ENCODE data around the gene CD300LB. TPM values are rescaled to one million over a fixed set of nuclear protein-coding genes. Genes with fewer than 3 reads are reported as not detected.

CD300LB gene
- total and polyA plus RNA-seq, 10 of the 15 experiments (the other 5 are each of a cell fraction or from before 2014, with no cell fraction given) = 0.08 to 0.57 (median 0.25) TPM; not detected in 4

DNA sequence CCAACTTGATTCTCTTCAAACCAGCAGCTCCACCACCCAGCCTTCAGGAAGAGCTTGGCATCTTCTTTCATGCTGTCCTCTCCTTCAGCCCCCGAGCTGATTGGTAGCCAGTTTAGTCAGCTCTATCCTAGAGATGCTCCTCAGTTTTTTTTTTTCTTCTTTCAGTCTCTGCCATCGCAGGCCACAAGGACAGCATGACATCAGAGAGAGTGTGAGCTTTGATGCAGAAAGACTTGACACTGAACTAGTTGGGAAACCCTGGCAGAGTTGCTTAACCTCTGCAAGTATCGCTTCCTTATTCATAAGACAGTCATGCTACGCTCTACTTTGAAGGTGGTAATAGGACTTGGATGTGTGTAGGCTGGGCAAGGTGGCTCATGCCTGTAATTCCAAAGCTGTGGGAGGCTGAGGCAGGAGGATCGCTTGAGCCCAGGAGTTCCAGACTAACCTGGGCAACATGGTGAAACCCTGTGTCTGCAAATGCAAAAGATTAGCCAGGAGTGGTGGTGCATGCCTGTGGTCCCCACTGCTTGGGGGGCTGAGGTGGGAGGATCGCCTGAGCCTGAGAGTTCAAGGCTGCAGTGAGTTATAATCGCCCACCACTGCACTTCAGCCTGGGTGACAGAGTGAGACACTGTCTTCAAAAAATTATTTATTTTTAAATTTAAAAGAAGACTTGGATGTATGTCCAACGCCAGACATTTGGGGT lies 2.6 kb downstream of the CD300LB start (continued):
- TF ChIP-seq, protein P1, sequence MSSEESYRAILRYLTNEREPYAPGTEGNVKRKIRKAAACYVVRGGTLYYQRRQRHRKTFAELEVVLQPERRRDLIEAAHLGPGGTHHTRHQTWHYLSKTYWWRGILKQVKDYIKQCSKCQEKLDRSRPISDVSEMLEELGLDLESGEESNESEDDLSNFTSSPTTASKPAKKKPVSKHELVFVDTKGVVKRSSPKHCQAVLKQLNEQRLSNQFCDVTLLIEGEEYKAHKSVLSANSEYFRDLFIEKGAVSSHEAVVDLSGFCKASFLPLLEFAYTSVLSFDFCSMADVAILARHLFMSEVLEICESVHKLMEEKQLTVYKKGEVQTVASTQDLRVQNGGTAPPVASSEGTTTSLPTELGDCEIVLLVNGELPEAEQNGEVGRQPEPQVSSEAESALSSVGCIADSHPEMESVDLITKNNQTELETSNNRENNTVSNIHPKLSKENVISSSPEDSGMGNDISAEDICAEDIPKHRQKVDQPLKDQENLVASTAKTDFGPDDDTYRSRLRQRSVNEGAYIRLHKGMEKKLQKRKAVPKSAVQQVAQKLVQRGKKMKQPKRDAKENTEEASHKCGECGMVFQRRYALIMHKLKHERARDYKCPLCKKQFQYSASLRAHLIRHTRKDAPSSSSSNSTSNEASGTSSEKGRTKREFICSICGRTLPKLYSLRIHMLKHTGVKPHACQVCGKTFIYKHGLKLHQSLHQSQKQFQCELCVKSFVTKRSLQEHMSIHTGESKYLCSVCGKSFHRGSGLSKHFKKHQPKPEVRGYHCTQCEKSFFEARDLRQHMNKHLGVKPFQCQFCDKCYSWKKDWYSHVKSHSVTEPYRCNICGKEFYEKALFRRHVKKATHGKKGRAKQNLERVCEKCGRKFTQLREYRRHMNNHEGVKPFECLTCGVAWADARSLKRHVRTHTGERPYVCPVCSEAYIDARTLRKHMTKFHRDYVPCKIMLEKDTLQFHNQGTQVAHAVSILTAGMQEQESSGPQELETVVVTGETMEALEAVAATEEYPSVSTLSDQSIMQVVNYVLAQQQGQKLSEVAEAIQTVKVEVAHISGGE (CRISPR knock-in tag; IDR thresholded peaks at IDR 0.05) = no peak
- no peak for TF ChIP-seq RELA (IDR thresholded peaks at IDR 0.05; ENCODE audit: borderline replicate concordance, partially characterized antibody)
- TF ChIP-seq, protein P2, sequence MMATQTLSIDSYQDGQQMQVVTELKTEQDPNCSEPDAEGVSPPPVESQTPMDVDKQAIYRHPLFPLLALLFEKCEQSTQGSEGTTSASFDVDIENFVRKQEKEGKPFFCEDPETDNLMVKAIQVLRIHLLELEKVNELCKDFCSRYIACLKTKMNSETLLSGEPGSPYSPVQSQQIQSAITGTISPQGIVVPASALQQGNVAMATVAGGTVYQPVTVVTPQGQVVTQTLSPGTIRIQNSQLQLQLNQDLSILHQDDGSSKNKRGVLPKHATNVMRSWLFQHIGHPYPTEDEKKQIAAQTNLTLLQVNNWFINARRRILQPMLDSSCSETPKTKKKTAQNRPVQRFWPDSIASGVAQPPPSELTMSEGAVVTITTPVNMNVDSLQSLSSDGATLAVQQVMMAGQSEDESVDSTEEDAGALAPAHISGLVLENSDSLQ (IDR thresholded peaks at IDR 0.05) = peak; percentile 37; the same call in 1 of the 2 replicates
- no peak for TF ChIP-seq EZH2 (IDR thresholded peaks at IDR 0.05; ENCODE audit: borderline replicate concordance, control insufficient read depth, low read depth, low read length)
- TF ChIP-seq CBX5 (IDR thresholded peaks at IDR 0.05; ENCODE audit: low read depth) = no peak
- no peak for TF ChIP-seq FOXK2 (IDR thresholded peaks at IDR 0.05)
- TF ChIP-seq CHD2 (IDR thresholded peaks at IDR 0.05; ENCODE audit: borderline replicate concordance, low read depth, low read length) = no peak
- 0 out of 4 replicates have a peak, but pooled peaks of 1 of the 2 experiments have one; percentile 19 for TF ChIP-seq SRF (IDR thresholded peaks at IDR 0.05; ENCODE audit: low read depth in 2 of 2, low read length in 2 of 2)
- no peak for TF ChIP-seq TAF1 (IDR thresholded peaks at IDR 0.05; ENCODE audit: borderline replicate concordance, low read depth, low read length)
- TF ChIP-seq NFXL1 (IDR thresholded peaks at IDR 0.05; ENCODE audit: borderline replicate concordance) = no peak
- TF ChIP-seq EP300 (IDR thresholded peaks at IDR 0.05; ENCODE audit: borderline replicate concordance in 1 of 2, control insufficient read depth in 1 of 2, low read depth in 2 of 2, low read length in 2 of 2) = peak; percentile 37 to 71; a peak in 2 of 4 replicates
- no peak for TF ChIP-seq MYC (IDR thresholded peaks at IDR 0.05; ENCODE audit: insufficient read depth, insufficient read length, insufficient replicate concordance, low read length, severe bottlenecking)
- TF ChIP-seq RAD51 (IDR thresholded peaks at IDR 0.05) = no peak
- TF ChIP-seq ATF7 (IDR thresholded peaks at IDR 0.05; ENCODE audit: low read depth) = peak; percentile 96
- TF ChIP-seq, protein P3, sequence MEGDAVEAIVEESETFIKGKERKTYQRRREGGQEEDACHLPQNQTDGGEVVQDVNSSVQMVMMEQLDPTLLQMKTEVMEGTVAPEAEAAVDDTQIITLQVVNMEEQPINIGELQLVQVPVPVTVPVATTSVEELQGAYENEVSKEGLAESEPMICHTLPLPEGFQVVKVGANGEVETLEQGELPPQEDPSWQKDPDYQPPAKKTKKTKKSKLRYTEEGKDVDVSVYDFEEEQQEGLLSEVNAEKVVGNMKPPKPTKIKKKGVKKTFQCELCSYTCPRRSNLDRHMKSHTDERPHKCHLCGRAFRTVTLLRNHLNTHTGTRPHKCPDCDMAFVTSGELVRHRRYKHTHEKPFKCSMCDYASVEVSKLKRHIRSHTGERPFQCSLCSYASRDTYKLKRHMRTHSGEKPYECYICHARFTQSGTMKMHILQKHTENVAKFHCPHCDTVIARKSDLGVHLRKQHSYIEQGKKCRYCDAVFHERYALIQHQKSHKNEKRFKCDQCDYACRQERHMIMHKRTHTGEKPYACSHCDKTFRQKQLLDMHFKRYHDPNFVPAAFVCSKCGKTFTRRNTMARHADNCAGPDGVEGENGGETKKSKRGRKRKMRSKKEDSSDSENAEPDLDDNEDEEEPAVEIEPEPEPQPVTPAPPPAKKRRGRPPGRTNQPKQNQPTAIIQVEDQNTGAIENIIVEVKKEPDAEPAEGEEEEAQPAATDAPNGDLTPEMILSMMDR (IDR thresholded peaks at IDR 0.05 in 2 of 3, conservative IDR thresholded peaks at IDR 0.05 in 1 of 3; ENCODE audit: control insufficient read depth in 2 of 3, extremely low read depth in 1 of 3, insufficient read depth in 1 of 3, low read depth in 3 of 3, low read length in 3 of 3) = no peak
- no peak for TF ChIP-seq SUPT20H (IDR thresholded peaks at IDR 0.05; ENCODE audit: borderline replicate concordance, control insufficient read depth, low read depth, low read length)
- TF ChIP-seq ZNF217 (IDR thresholded peaks at IDR 0.05) = no peak
- TF ChIP-seq SUZ12 (IDR thresholded peaks at IDR 0.05; ENCODE audit: unreplicated experiment) = no peak
- TF ChIP-seq IKZF2 (IDR thresholded peaks at IDR 0.05) = peak; percentile 92 to 95
- TF ChIP-seq, protein P4, sequence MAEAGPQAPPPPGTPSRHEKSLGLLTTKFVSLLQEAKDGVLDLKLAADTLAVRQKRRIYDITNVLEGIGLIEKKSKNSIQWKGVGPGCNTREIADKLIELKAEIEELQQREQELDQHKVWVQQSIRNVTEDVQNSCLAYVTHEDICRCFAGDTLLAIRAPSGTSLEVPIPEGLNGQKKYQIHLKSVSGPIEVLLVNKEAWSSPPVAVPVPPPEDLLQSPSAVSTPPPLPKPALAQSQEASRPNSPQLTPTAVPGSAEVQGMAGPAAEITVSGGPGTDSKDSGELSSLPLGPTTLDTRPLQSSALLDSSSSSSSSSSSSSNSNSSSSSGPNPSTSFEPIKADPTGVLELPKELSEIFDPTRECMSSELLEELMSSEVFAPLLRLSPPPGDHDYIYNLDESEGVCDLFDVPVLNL (IDR thresholded peaks at IDR 0.05; ENCODE audit: low read depth, low read length) = no peak
- TF ChIP-seq SMAD1 (IDR thresholded peaks at IDR 0.05; ENCODE audit: low read depth, partially characterized antibody) = no peak

All from GM12878 (cell line).